Activated naive CD8-positive, alpha-beta T cell (primary cell): ENCODE data around the gene GAS2.

ENCODE experiments used
- H3K27ac Mint-ChIP-seq: one replicate; pipeline ENCODE4 v1.8.0; 2021; ENCODE audit warnings: mixed read lengths
- H3K27me3 Mint-ChIP-seq: one replicate; pipeline ENCODE4 v1.8.0; 2021; ENCODE audit warnings: mixed read lengths
- H3K36me3 Mint-ChIP-seq: one replicate; pipeline ENCODE4 v1.8.0; 2021; ENCODE audit warnings: mixed read lengths
- H3K4me1 Mint-ChIP-seq: one replicate; pipeline ENCODE4 v1.8.0; 2021; ENCODE audit warnings: low read depth, mixed read lengths
- H3K4me3 Mint-ChIP-seq: one replicate; pipeline ENCODE4 v1.8.0; 2021; ENCODE audit warnings: mild to moderate bottlenecking, mixed read lengths
- H3K9me3 Mint-ChIP-seq: one replicate; pipeline ENCODE4 v1.8.0; 2021; ENCODE audit warnings: low read depth, mixed read lengths

The GAS2 gene

DNA sequence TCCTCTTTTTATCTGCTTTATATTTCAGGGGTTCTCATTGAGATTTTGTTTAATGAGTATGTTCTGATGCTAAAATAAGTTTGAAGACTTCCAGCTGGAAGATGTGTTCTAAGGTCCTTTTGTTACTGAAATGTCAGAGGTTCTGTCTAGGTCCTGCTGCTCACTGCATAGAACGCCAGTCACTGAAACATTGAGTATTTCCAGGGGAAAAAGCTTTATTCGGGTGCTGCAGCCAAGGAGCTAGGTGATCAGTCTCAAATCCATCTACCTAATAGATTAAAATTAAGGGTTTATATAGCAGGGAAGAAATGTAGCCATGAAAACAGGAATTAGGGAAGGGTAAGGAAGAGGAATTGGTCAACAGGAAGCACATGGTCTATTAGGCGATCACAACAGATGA is 143.5 kb downstream of the GAS2 start:
- Mint-ChIP-seq H3K36me3 (peaks cover 5% of the 10 kb centered on the region), H3K27ac (no peak overlapping the region), H3K4me1 (no peaks in the 10 kb centered on the region), H3K27me3 (peaks cover 3% of the 10 kb centered on the region), H3K4me3 (no peak overlapping the region), H3K9me3 (peaks cover 23% of the 10 kb centered on the region)

DNA sequence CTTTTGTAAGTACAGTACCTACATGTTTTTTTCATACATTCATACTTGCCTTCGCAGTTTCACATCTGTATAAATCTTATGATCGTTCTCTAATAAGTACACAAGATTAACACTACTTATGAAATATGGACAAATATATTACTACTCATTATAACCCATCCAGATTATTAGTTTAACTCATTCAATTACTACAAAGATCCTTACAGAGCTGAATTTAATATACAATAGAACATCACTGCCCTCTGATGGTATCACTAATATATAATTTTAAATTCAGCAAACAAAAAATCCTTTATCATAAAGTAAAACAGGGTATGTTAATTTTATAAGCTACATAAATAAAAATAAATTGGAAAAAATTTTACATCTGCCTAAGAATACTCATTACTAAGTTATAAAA is 155.8 kb downstream of the GAS2 start:
- no peaks in the 10 kb centered on the region for H3K27me3 Mint-ChIP-seq
- peaks cover 46% of the 10 kb centered on the region for H3K36me3 Mint-ChIP-seq
- H3K9me3 Mint-ChIP-seq, result peaks cover 8% of the 10 kb centered on the region
- no peak overlapping the region for H3K4me3 Mint-ChIP-seq
- no peak overlapping the region for H3K27ac Mint-ChIP-seq
- peaks cover 3% of the 10 kb centered on the region for H3K4me1 Mint-ChIP-seq

DNA sequence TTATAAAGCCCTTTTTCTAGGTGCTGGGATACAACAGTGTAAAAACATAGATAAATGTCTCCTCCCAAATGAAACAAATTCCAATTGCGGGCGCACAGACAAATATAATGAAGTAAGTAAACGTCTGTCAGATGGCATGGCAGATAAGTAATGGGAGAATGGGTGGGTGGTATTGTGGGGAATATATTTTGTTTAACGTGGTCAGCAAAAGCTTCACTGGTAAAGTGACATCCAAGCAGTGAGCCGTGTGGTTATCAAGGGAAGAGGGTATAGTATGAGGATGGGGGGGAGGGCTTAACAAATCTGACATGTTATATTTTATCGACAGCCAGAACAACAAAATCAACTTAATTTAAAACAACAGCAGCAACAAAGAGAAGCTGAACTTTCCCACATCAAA is 162.0 kb downstream of the GAS2 start:
- Mint-ChIP-seq H3K9me3 (no peaks in the 10 kb centered on the region), H3K27me3 (no peaks in the 10 kb centered on the region), H3K36me3 (peaks cover 8% of the 10 kb centered on the region), H3K27ac (peak overlapping the region; percentile 90), H3K4me3 (peak overlapping the region; percentile 94), H3K4me1 (peaks cover 19% of the 10 kb centered on the region)

DNA sequence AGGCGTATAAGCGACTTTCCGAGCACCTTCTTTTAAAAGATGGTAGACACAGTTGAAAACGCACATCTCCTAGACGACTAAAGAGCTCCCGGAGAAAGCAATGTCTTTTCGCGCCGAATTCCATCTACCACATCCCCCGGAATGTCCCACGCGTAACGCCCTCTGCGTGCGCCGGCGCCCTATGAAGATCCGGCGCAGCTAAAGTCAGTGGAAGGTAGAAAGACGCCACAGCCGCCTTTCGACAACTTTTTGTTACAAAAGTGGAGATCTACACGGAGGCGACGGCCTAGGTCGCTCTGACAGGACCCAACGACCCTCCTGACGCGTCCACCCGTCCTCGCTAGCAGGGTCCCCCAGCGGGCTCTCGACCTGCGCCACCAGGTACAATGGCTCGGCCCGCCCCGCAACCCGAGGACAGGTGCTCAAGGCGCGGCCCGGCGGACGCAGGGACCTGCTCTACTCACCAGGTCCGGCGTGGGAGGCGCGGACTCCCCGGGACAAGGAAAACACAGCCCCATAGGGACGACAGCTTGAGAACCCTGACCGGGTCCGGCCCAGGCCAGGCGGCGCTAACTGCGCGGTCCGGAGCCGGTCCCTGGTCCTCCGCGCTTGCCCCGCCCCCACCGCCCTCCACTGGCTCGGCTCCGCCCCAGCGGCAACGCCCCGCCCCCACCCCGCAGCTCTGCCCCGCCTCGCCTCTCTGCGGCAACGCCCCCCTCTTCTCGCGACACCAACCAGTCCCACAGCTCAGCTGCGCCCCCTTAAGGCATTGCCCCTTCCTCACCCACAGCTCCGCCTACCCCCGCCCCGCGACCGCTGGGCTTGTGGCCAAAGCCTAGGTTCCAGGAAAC is 163.0 kb downstream of the GAS2 start, which contains the start of gene SVIP:
TSS of gene SVIP (minus strand) at position 571 of the 851 bp plus-strand sequence. CDS start at position 518, 53 bp downstream.
- no peaks in the 10 kb centered on the region for H3K9me3 Mint-ChIP-seq
- H3K36me3 Mint-ChIP-seq, result peaks cover 3% of the 10 kb centered on the region
- H3K4me3 Mint-ChIP-seq, result peak within 1 kb of the TSS; percentile 94
- H3K27ac Mint-ChIP-seq, result peak within 1 kb of the TSS; percentile 90
- H3K27me3 Mint-ChIP-seq, result no peaks in the 10 kb centered on the region
- peaks cover 19% of the 10 kb centered on the region for H3K4me1 Mint-ChIP-seq

DNA sequence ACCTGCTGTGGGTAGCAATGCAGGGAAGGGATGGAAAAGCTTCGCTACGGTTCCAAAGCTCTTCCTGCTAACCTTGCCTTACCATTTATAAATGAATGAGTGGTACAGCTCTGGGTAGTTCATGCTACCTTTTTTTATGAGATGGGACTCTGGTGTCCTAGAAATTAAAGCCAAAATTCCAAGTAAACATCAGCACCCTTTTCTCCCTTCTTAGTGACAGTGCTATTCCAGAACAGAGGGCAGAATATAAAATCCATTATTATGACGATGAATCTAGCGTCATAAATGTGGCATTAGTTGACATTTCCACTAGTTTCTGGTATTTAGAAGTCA is 163.6 kb downstream of the GAS2 start:
- Mint-ChIP-seq H3K27ac (peak overlapping the region; percentile 28), H3K27me3 (no peaks in the 10 kb centered on the region), H3K4me1 (peaks cover 19% of the 10 kb centered on the region), H3K4me3 (peak overlapping the region; percentile 94), H3K9me3 (no peaks in the 10 kb centered on the region), H3K36me3 (no peaks in the 10 kb centered on the region)

DNA sequence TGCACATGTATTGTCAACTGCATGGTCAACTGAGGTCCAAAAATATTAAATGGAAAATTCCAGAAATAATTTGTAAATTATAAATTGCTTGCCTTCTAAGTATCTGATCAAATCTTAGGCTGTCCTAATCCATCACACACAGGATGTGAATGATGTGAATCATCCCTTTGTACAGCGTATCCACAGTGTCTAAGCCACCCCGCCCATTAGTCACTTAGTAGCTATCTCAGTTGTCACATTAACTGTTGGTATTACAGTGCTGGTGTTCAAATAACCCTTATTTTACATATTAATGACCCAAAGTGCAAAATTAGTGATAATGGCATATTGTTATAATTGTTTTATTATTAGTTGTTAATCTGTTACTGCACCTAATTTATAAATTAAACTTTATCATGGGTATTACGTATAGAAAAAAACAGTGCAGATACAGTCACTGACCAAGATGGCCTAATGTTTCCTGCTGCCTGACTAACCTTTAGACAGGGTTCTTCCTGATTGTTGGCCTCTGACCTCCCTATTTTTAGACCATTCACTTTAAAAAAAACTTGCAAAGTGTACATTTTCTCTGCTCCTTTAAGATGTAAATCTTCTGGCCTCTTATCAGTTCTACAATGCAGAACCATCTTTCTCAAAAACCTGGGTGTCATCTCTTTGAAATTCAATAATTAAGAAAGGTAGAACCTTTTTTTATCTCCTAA is 166.1 kb downstream of the GAS2 start:
- Mint-ChIP-seq H3K9me3 (no peaks in the 10 kb centered on the region), H3K4me3 (no peak overlapping the region), H3K27ac (no peak overlapping the region), H3K4me1 (peaks cover 14% of the 10 kb centered on the region), H3K36me3 (no peaks in the 10 kb centered on the region), H3K27me3 (no peaks in the 10 kb centered on the region)

DNA sequence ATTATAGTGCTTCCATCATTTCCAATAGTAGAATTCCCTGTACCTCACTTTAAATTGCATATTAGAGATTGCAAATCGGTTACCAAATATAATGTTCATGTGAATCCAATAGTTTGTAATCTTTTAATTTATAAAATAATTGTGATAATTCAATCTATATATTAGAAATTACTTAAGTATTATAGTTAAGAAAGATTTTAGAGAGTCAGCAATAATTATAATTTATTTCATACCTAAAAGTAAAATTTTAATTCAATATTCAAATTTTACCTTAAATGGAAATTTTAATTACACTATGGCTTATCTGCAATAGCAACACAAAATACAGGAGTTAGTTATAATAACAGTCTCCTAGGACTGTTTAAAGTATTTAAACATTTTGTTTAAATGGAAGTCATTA is 180.3 kb downstream of the GAS2 start:
- H3K27ac Mint-ChIP-seq, result no peak overlapping the region
- no peaks in the 10 kb centered on the region for H3K9me3 Mint-ChIP-seq
- no peaks in the 10 kb centered on the region for H3K27me3 Mint-ChIP-seq
- H3K36me3 Mint-ChIP-seq, result peaks cover 18% of the 10 kb centered on the region
- H3K4me1 Mint-ChIP-seq, result no peaks in the 10 kb centered on the region
- no peak overlapping the region for H3K4me3 Mint-ChIP-seq

DNA sequence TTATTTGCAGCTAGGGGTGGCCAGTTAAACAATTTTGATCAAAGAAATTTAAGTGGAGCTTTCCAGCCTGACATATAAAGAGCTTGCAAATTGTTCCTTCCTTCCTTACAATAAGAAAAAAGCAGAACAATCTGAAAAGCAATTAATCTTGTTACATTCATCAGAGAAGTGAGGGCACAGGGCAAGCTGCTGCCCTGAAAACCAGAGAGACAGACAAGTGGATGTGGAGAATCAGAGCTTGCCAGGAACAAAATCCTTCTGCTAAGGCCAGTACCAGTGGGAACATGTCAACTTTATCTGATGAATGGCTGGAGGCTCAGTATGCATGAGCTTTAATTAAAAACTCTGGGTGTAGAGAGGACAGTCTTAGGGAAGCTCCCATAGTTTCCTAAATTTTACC is 185.1 kb downstream of the GAS2 start:
- Mint-ChIP-seq H3K4me3 (no peak overlapping the region), H3K27ac (no peak overlapping the region), H3K27me3 (no peaks in the 10 kb centered on the region), H3K4me1 (no peaks in the 10 kb centered on the region), H3K9me3 (peaks cover 4% of the 10 kb centered on the region), H3K36me3 (peaks cover 15% of the 10 kb centered on the region)

DNA sequence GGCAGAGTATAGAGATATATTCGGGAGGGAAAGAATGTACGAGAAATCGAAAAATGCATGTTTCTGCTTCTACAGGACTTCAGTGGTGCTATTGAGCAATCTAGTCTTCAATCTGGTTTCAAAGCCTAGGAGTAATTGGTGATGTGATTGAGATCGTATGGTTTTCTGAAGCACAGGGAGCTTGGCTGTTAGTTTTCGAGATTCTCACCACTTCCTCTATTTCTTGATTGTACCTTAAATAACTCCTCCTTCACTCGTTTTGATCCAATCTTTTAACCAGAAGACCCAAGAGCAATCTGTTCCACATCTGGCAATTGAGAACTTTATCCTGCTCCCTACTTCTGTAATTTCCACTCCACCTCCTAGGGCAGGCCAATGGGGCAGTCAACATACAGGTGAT is 193.3 kb downstream of the GAS2 start:
- Mint-ChIP-seq H3K4me1 (no peaks in the 10 kb centered on the region), H3K36me3 (peaks cover 17% of the 10 kb centered on the region), H3K27me3 (no peaks in the 10 kb centered on the region), H3K27ac (no peak overlapping the region), H3K9me3 (no peaks in the 10 kb centered on the region), H3K4me3 (no peak overlapping the region)

DNA sequence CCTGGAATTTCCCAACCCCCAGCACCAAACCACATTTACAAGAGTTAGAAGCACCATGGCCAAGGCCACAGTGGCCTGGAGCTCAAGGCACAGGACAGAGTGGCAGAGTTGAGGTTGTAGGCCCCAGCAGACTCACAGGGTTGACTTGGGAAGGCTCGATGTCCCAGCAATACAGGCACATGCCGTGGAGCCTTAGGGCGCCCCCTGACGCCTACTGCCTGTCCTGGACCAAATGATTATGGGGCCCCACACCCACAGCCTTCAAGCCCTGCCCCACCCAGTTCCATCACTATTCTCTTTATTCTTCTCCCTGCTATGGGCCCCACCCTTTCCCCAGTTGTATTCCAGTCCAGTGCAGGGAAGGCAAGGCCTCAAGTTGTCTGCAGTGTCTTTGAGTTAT is 193.8 kb downstream of the GAS2 start, which contains the start of gene CCDC179:
TSS of gene CCDC179 (minus strand) at position 234 of the 400 bp plus-strand sequence. CDS start at position 181, 53 bp downstream.
- H3K27me3 Mint-ChIP-seq, result no peaks in the 10 kb centered on the region
- H3K27ac Mint-ChIP-seq, result no peak within 1 kb of the TSS
- no peaks in the 10 kb centered on the region for H3K4me1 Mint-ChIP-seq
- H3K9me3 Mint-ChIP-seq, result no peaks in the 10 kb centered on the region
- H3K36me3 Mint-ChIP-seq, result peaks cover 18% of the 10 kb centered on the region
- H3K4me3 Mint-ChIP-seq, result no peak within 1 kb of the TSS
